CD14-positive monocyte (primary cell): ENCODE results near the gene STRIP2. TPM values are rescaled to one million over a fixed set of nuclear protein-coding genes. Genes with fewer than 3 reads are reported as not detected.

Experiments
- DNase-seq, 3 donors: peaks; one replicate each; pipeline ENCODE4 v3.0.0-alpha.2; 2011 to 2022
- H2AFZ ChIP-seq: 2 replicates; pipeline ENCODE4 v1.6.0; 2012; ENCODE audit warnings: mild to moderate bottlenecking, low read depth, low read length, inconsistent platforms; ENCODE audit not compliant: insufficient read depth, poor library complexity, severe bottlenecking
- H3K27ac ChIP-seq, 2 donors: 1 replicate in 1 of 2; 2 replicates in 1 of 2; pipeline ENCODE4 v1.5.1; 2012 to 2013; ENCODE audit warnings: low read length in 2 of 2, control low read depth in 1 of 2, inconsistent platforms in 1 of 2, low read depth in 1 of 2, mild to moderate bottlenecking in 1 of 2
- H3K27me3 ChIP-seq, 2 donors: one replicate each; pipeline versions ENCODE4 v1.6.0 to v1.6.1; 2011 to 2013; ENCODE audit warnings: low read length in 2 of 2; ENCODE audit not compliant: control insufficient read depth in 2 of 2, insufficient read depth in 2 of 2
- H3K36me3 ChIP-seq, 2 donors: replicated peaks in 1 of 2; 1 replicate in 1 of 2; 2 replicates in 1 of 2; pipeline versions ENCODE4 v1.5.1 to v1.6.1; 2012 to 2013; ENCODE audit warnings: low read length in 2 of 2, control low read depth in 1 of 2, inconsistent platforms in 1 of 2, mild to moderate bottlenecking in 1 of 2; ENCODE audit not compliant: insufficient read depth in 2 of 2, control insufficient read depth in 1 of 2
- H3K4me1 ChIP-seq, 2 donors: 1 replicate in 1 of 2; 2 replicates in 1 of 2; pipeline versions ENCODE4 v1.5.1 to v1.6.1; 2012 to 2013; ENCODE audit warnings: low read length in 2 of 2, control low read depth in 1 of 2, inconsistent platforms in 1 of 2, mild to moderate bottlenecking in 1 of 2, moderate library complexity in 1 of 2; ENCODE audit not compliant: insufficient read depth in 2 of 2, control insufficient read depth in 1 of 2
- H3K4me2 ChIP-seq: replicated peaks from 2 replicates; pipeline ENCODE3; 2012; ENCODE audit warnings: low read length, moderate library complexity, mild to moderate bottlenecking; ENCODE audit not compliant: poor library complexity, severe bottlenecking; ENCODE audit errors: extremely low read depth
- H3K4me3 ChIP-seq, 3 experiments: fragments of 200-600 bp in 1 of 3; sonication (generic) in 1 of 3; replicated peaks in 1 of 3; 1 replicate in 2 of 3; 2 replicates in 1 of 3; pipeline ENCODE4 v1.5.1; 2011 to 2013; ENCODE audit warnings: low read length in 3 of 3, mild to moderate bottlenecking in 3 of 3, control low read depth in 2 of 3, low read depth in 2 of 3, inconsistent platforms in 1 of 3, moderate library complexity in 1 of 3
- H3K79me2 ChIP-seq: 2 replicates; pipeline ENCODE4 v1.6.0; 2012; ENCODE audit warnings: mild to moderate bottlenecking, control low read depth, inconsistent platforms, low read length, moderate library complexity; ENCODE audit not compliant: insufficient read depth
- H3K9ac ChIP-seq: 2 replicates; pipeline ENCODE4 v1.6.0; 2017; ENCODE audit warnings: low read length, mild to moderate bottlenecking; ENCODE audit not compliant: insufficient read depth, poor library complexity, severe bottlenecking
- H3K9me3 ChIP-seq, 2 donors: replicated peaks in 1 of 2; 1 replicate in 1 of 2; 2 replicates in 1 of 2; pipeline versions ENCODE4 v1.5.1 to v1.6.1; 2012 to 2013; ENCODE audit warnings: low read length in 2 of 2, control low read depth in 1 of 2; ENCODE audit not compliant: control insufficient read depth in 1 of 2, insufficient read depth in 1 of 2
- H4K20me1 ChIP-seq: 2 replicates; pipeline ENCODE4 v1.6.0; 2012; ENCODE audit warnings: mild to moderate bottlenecking, low read length, control low read depth, moderate library complexity; ENCODE audit not compliant: insufficient read depth
- H3K27ac Mint-ChIP-seq, 7 donors: one replicate each; pipeline ENCODE4 v1.8.0; 2020; ENCODE audit warnings: mild to moderate bottlenecking in 7 of 7, mixed read lengths in 7 of 7, moderate library complexity in 6 of 7, inconsistent platforms in 2 of 7
- H3K27me3 Mint-ChIP-seq, 3 donors: one replicate each; pipeline ENCODE4 v1.8.0; 2021 to 2022; ENCODE audit warnings: low read depth in 3 of 3, mild to moderate bottlenecking in 3 of 3, mixed read lengths in 3 of 3, moderate library complexity in 3 of 3, inconsistent platforms in 1 of 3
- H3K36me3 Mint-ChIP-seq, 2 donors: one replicate each; pipeline ENCODE4 v1.8.0; 2020; ENCODE audit warnings: mixed read lengths in 2 of 2, inconsistent platforms in 1 of 2, mild to moderate bottlenecking in 1 of 2
- H3K4me1 Mint-ChIP-seq: one replicate; pipeline ENCODE4 v1.8.0; 2020; ENCODE audit warnings: mild to moderate bottlenecking, mixed read lengths
- H3K4me3 Mint-ChIP-seq, 2 donors: one replicate each; pipeline ENCODE4 v1.8.0; 2020; ENCODE audit warnings: mild to moderate bottlenecking in 2 of 2, mixed read lengths in 2 of 2, moderate library complexity in 1 of 2
- H3K9me3 Mint-ChIP-seq, 7 donors: one replicate each; pipeline ENCODE4 v1.8.0; 2020 to 2022; ENCODE audit warnings: mixed read lengths in 7 of 7, mild to moderate bottlenecking in 6 of 7, moderate library complexity in 6 of 7, inconsistent platforms in 2 of 7
- WGBS: methylation state at CpG from one replicate; pipeline ENCODE4 v1.1.5; 2013; ENCODE audit warnings: missing lambda C conversion rate; ENCODE audit not compliant: insufficient coverage; 5-methylcytosine and 5-hydroxymethylcytosine counted together
- intact Hi-C, 2 donors: fragments of 100-400 bp; cut with micrococcal nuclease; formaldehyde crosslinking; loops; one replicate each; pipeline versions ENCODE4 v1.15.0 to v1.15.1; 2023
- polyA plus RNA-seq, 3 donors: library from polyadenylated mRNA; depleted of rRNA in 1 of 3; unstranded in 2 of 3; stranded (reverse) in 1 of 3; fragments of 300-500 nt in 2 of 3; fragments of >200 nt in 1 of 3; fragmentation: Illumina TruSeq in 2 of 3; gene quantifications; 1 replicate in 2 of 3; 2 replicates in 1 of 3; pipeline ENCODE4 v1.2.3, GENCODE V29; 2012 to 2021
- TF ChIP-seq, protein P1 (sequence below): fragments of 200-600 bp; IDR thresholded peaks from one replicate; pipeline ENCODE4 v1.8.0; 2022; ENCODE audit warnings: antibody characterized with exemption, mild to moderate bottlenecking

STRIP2 gene
- polyA plus RNA-seq, 3 donors, result 0.11 to 0.12 TPM; not detected in 1

DNA sequence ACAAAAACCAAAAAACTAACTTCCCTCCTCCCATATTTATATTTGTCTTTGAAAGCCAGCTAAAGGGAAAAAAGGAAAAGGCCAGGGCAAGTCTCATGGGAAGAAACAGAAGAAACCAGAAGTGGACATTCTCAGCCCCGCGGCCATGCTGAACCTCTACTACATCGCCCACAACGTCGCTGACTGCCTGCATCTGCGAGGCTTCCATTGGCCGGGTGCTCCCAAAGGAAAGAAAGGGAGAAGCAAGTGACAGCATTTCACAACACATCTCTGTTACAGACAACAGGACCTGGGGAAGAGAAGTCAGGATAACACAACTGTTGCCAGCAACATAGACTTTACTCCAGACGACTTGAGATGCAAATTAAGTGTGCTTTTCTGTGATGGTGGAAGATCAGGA, 78.0 kb downstream of the STRIP2 start:
- Mint-ChIP-seq H3K36me3 (no peaks in the 10 kb centered on the region), H3K4me1 (no peaks in the 10 kb centered on the region), H3K9me3 (peaks cover 0 to 4% (median 2%) of the 10 kb centered on the region in 7 donors), H3K4me3 (no peak overlapping the region), H3K27ac (no peak overlapping the region), H3K27me3 (peaks cover 2 to 4% (median 4%) of the 10 kb centered on the region in 3 donors)
- Histone ChIP-seq H3K9me3 (no peaks in the 10 kb centered on the region), H2AFZ (no peak overlapping the region), H3K4me2 (no peak overlapping the region), H3K4me1 (no peaks in the 10 kb centered on the region), H3K79me2 (no peaks in the 10 kb centered on the region), H4K20me1 (no peaks in the 10 kb centered on the region), H3K9ac (no peak overlapping the region), H3K27ac (no peak overlapping the region), H3K36me3 (no peaks in the 10 kb centered on the region), H3K4me3 (no peak overlapping the region), H3K27me3 (no peaks in the 10 kb centered on the region)
- TF ChIP-seq, protein P1, sequence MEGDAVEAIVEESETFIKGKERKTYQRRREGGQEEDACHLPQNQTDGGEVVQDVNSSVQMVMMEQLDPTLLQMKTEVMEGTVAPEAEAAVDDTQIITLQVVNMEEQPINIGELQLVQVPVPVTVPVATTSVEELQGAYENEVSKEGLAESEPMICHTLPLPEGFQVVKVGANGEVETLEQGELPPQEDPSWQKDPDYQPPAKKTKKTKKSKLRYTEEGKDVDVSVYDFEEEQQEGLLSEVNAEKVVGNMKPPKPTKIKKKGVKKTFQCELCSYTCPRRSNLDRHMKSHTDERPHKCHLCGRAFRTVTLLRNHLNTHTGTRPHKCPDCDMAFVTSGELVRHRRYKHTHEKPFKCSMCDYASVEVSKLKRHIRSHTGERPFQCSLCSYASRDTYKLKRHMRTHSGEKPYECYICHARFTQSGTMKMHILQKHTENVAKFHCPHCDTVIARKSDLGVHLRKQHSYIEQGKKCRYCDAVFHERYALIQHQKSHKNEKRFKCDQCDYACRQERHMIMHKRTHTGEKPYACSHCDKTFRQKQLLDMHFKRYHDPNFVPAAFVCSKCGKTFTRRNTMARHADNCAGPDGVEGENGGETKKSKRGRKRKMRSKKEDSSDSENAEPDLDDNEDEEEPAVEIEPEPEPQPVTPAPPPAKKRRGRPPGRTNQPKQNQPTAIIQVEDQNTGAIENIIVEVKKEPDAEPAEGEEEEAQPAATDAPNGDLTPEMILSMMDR, result no peak
- no peak for DNase-seq
- intact Hi-C loops, result no loop called here
- WGBS, result 93% methylated on average over 3 of the region's 8 CpGs

DNA sequence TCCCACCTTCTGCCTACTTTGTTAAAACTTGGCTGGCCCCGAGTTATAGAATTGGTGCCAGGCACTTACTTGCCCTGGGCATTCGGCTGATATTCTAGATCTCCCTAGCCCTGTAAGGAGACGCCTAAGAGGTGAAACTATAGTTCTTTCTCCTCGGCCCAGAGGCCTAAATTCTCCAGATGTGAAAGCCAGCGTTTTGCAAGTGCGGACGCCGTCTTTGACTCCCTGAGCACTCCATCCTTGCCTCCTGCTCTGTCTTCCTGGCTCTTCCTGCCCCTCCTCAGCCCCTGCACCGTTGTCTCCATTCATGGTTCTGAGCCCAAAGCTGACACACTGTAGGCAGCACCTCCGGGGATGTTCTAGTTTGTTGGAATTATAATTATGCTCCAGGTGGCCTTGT, 79.3 kb downstream of the STRIP2 start:
- no peaks in the 10 kb centered on the region for H3K27me3 ChIP-seq
- Mint-ChIP-seq H3K4me1 (no peaks in the 10 kb centered on the region), H3K9me3 (peaks cover 0 to 4% (median 2%) of the 10 kb centered on the region in 7 donors), H3K36me3 (no peaks in the 10 kb centered on the region), H3K27me3 (peaks cover 3 to 7% (median 4%) of the 10 kb centered on the region in 3 donors), H3K27ac (no peak overlapping the region), H3K4me3 (no peak overlapping the region)
- H4K20me1 ChIP-seq, result no peaks in the 10 kb centered on the region
- H3K27ac ChIP-seq, result no peak overlapping the region
- 91% methylated on average over 8 of the region's 10 CpGs for WGBS
- TF ChIP-seq, protein P1, result no peak
- H3K4me3 ChIP-seq, result no peak overlapping the region
- H3K9ac ChIP-seq, result no peak overlapping the region
- H3K36me3 ChIP-seq, result no peaks in the 10 kb centered on the region
- no peaks in the 10 kb centered on the region for H3K4me1 ChIP-seq
- H3K79me2 ChIP-seq, result no peaks in the 10 kb centered on the region
- H2AFZ ChIP-seq, result no peak overlapping the region
- no peak overlapping the region for H3K4me2 ChIP-seq
- intact Hi-C loops, result no loop called here
- no peaks in the 10 kb centered on the region for H3K9me3 ChIP-seq
- DNase-seq, result no peak
